KMS-11 (cell line): ENCODE data around the gene CDK7.
"Not testable (repeated sequence)": the region's sequence is repeated elsewhere in the genome, so short reads cannot be mapped to it uniquely, and the experiment has no call there.

Experiments
- H2AFZ ChIP-seq: fragments of 200-600 bp; sonication (generic); 2 replicates; pipeline ENCODE4 v1.6.1; 2016; ENCODE audit warnings: antibody characterized with exemption, mixed run types, low read depth
- H3K27ac ChIP-seq: fragments of 200-600 bp; sonication (generic); 2 replicates; pipeline ENCODE4 v1.6.1; 2016; ENCODE audit warnings: mild to moderate bottlenecking, mixed run types
- H3K27me3 ChIP-seq: fragments of 200-600 bp; sonication (generic); 2 replicates; pipeline ENCODE4 v1.6.1; 2017; ENCODE audit warnings: mild to moderate bottlenecking, low read depth, mixed run types, moderate library complexity; ENCODE audit not compliant: insufficient read depth
- H3K36me3 ChIP-seq: fragments of 200-600 bp; sonication (generic); 2 replicates; pipeline ENCODE4 v1.6.1; 2017; ENCODE audit warnings: mild to moderate bottlenecking, mixed run types; ENCODE audit not compliant: insufficient read depth
- H3K4me1 ChIP-seq: fragments of 200-600 bp; sonication (generic); 2 replicates; pipeline ENCODE4 v1.6.1; 2016; ENCODE audit warnings: mild to moderate bottlenecking, low read depth, mixed run types; ENCODE audit not compliant: poor library complexity, severe bottlenecking
- H3K4me2 ChIP-seq: fragments of 200-600 bp; sonication (generic); 2 replicates; pipeline ENCODE4 v1.7.0; 2016; ENCODE audit warnings: mild to moderate bottlenecking, mixed run types
- H3K4me3 ChIP-seq: fragments of 200-600 bp; sonication (generic); IDR thresholded peaks from 2 replicates; pipeline ENCODE4 v1.6.1; 2017; ENCODE audit warnings: low read depth, low read length, mixed read lengths; ENCODE audit not compliant: insufficient read depth
- H3K79me2 ChIP-seq: fragments of 200-600 bp; sonication (generic); 2 replicates; pipeline ENCODE4 v1.6.1; 2016; ENCODE audit warnings: low read depth, mixed run types; ENCODE audit not compliant: insufficient read depth
- H3K9ac ChIP-seq: fragments of 200-600 bp; sonication (generic); 2 replicates; pipeline ENCODE4 v1.6.1; 2016; ENCODE audit warnings: mild to moderate bottlenecking, mixed run types
- H4K20me1 ChIP-seq: fragments of 200-600 bp; sonication (generic); 2 replicates; pipeline ENCODE4 v1.6.1; 2016; ENCODE audit warnings: mild to moderate bottlenecking, mixed run types; ENCODE audit not compliant: insufficient read depth
- CTCF ChIP-seq: fragments of 200-600 bp; sonication (generic); conservative IDR thresholded peaks from 2 replicates; pipeline ENCODE4 v1.6.1; 2017; ENCODE audit warnings: low read depth, mild to moderate bottlenecking, antibody characterized with exemption, low read length, moderate library complexity, mixed read lengths

Gene CDK7

GRCh38 chr5:69230181-69230580 lies 4.5 kb upstream of the CDK7 start:
- Histone ChIP-seq H2AFZ (no peak overlapping the region), H3K36me3 (no peaks in the 10 kb centered on the region; the same call in 1 of the 2 replicates), H3K4me2 (no peak overlapping the region), H3K4me3 (no peak overlapping the region), H3K79me2 (peaks cover 4% of the 10 kb centered on the region; the same call in 1 of the 2 replicates), H4K20me1 (no peaks in the 10 kb centered on the region), H3K9ac (no peak overlapping the region), H3K27me3 (no peaks in the 10 kb centered on the region), H3K4me1 (peaks cover 6% of the 10 kb centered on the region), H3K27ac (no peak overlapping the region)
- TF ChIP-seq CTCF = no peak

GRCh38 chr5:69231281-69231680 lies 3.4 kb upstream of the CDK7 start:
- Histone ChIP-seq H2AFZ (no peak overlapping the region), H3K4me3 (no peak overlapping the region), H3K79me2 (peaks cover 15% of the 10 kb centered on the region; the same call in 1 of the 2 replicates), H3K4me2 (no peak overlapping the region), H3K27me3 (no peaks in the 10 kb centered on the region), H3K9ac (no peak overlapping the region), H3K27ac (no peak overlapping the region), H4K20me1 (no peaks in the 10 kb centered on the region), H3K36me3 (no peaks in the 10 kb centered on the region; the same call in 1 of the 2 replicates), H3K4me1 (peaks cover 17% of the 10 kb centered on the region)
- TF ChIP-seq CTCF = no peak

GRCh38 chr5:69231851-69232250 lies 2.8 kb upstream of the CDK7 start:
- Histone ChIP-seq H2AFZ (no peak overlapping the region), H3K36me3 (no peaks in the 10 kb centered on the region; the same call in 1 of the 2 replicates), H3K27me3 (no peaks in the 10 kb centered on the region), H3K4me1 (peaks cover 21% of the 10 kb centered on the region), H3K4me3 (no peak overlapping the region), H3K4me2 (no peak overlapping the region), H3K79me2 (peaks cover 16% of the 10 kb centered on the region; the same call in 1 of the 2 replicates), H3K9ac (no peak overlapping the region), H4K20me1 (no peaks in the 10 kb centered on the region), H3K27ac (no peak overlapping the region)
- TF ChIP-seq CTCF = no peak

GRCh38 chr5:69236733-69237132 lies 2.0 kb downstream of the CDK7 start:
- not testable (repeated sequence) for H3K4me2 ChIP-seq, H3K9ac ChIP-seq, H3K4me3 ChIP-seq, H2AFZ ChIP-seq, H4K20me1 ChIP-seq, H3K27me3 ChIP-seq, H3K27ac ChIP-seq, H3K36me3 ChIP-seq
- H3K4me1 ChIP-seq = peaks cover 21% of the 10 kb centered on the region
- H3K79me2 ChIP-seq = peaks cover 26% of the 10 kb centered on the region

GRCh38 chr5:69237877-69238276 lies 3.2 kb downstream of the CDK7 start:
- Histone ChIP-seq H3K79me2 (peaks cover 34% of the 10 kb centered on the region), H4K20me1 (no peaks in the 10 kb centered on the region), H3K9ac (no peak overlapping the region), H3K27ac (no peak overlapping the region), H3K4me3 (no peak overlapping the region), H3K4me2 (no peak overlapping the region), H3K27me3 (no peaks in the 10 kb centered on the region), H3K36me3 (no peaks in the 10 kb centered on the region), H2AFZ (no peak overlapping the region), H3K4me1 (peaks cover 21% of the 10 kb centered on the region)
- TF ChIP-seq CTCF = no peak
